Uterus (tissue), 4 donors: ENCODE results near the gene BID. TPM values are rescaled to one million over a fixed set of nuclear protein-coding genes. Genes with fewer than 3 reads are reported as not detected.
A peak's percentile ranks its signal among the peaks of the same experiment; 100 is the strongest.

ENCODE experiments used
- DNase-seq, 2 donors: peaks; one replicate each; pipeline ENCODE4 v3.0.0-alpha.2; 2019 to 2020
- H3K27ac ChIP-seq, 2 donors: fragments of 200-600 bp; sonication (generic); 1 replicate in 1 of 2; 2 replicates in 1 of 2; pipeline ENCODE4 v1.5.1; 2016 to 2018
- H3K27me3 ChIP-seq, 2 donors: fragments of 200-600 bp; sonication (generic); one replicate each; pipeline ENCODE4 v1.5.1; 2018 to 2019; ENCODE audit warnings: control low read depth in 1 of 2
- H3K36me3 ChIP-seq, 2 donors: fragments of 200-600 bp; sonication (generic); one replicate each; pipeline ENCODE4 v1.5.1; 2019; ENCODE audit warnings: control low read depth in 1 of 2
- H3K4me1 ChIP-seq, 2 donors: fragments of 200-600 bp; sonication (generic); one replicate each; pipeline ENCODE4 v1.5.1; 2018 to 2019; ENCODE audit warnings: control low read depth in 1 of 2
- H3K4me3 ChIP-seq, 2 donors: fragments of 200-600 bp; sonication (generic); 1 replicate in 1 of 2; 2 replicates in 1 of 2; pipeline ENCODE4 v1.5.1; 2018 to 2019; ENCODE audit warnings: mild to moderate bottlenecking in 1 of 2
- H3K9me3 ChIP-seq, 2 donors: fragments of 200-600 bp; sonication (generic); one replicate each; pipeline ENCODE4 v1.5.1; 2019; ENCODE audit warnings: control low read depth in 1 of 2
- POLR2A ChIP-seq, 2 donors: fragments of 450-650 bp; IDR thresholded peaks; one replicate each; pipeline ENCODE4 v1.6.1; 2016; ENCODE audit warnings: antibody characterized with exemption in 2 of 2, mild to moderate bottlenecking in 1 of 2, moderate library complexity in 1 of 2
- intact Hi-C: fragments of 100-400 bp; cut with DNase I; formaldehyde crosslinking; loops from one replicate; pipeline ENCODE4 v1.15.1; 2023; ENCODE audit warnings: low total_unique reads
- total RNA-seq, 4 donors: library from RNA; depleted of rRNA in 3 of 4; stranded (reverse); fragments of >200 nt in 3 of 4; gene quantifications; one replicate each; pipeline versions ENCODE4 v1.1.0 to v1.2.4, GENCODE V29; 2014 to 2023
- TF ChIP-seq, protein P1 (sequence below), 4 experiments: fragments of 200-600 bp in 2 of 4; fragments of 450-650 bp in 2 of 4; sonication (generic) in 2 of 4; IDR thresholded peaks; one replicate each; pipeline ENCODE4 v1.5.1; 2016 to 2019; ENCODE audit warnings: antibody characterized with exemption in 4 of 4, mild to moderate bottlenecking in 2 of 4, moderate library complexity in 1 of 4
- donor health status: DM: yes; HTN: yes; CAD: no.

BID gene
- total RNA-seq, 4 donors from 2014 or later, result 0.77 to 96.2 (median 10.4) TPM

DNA sequence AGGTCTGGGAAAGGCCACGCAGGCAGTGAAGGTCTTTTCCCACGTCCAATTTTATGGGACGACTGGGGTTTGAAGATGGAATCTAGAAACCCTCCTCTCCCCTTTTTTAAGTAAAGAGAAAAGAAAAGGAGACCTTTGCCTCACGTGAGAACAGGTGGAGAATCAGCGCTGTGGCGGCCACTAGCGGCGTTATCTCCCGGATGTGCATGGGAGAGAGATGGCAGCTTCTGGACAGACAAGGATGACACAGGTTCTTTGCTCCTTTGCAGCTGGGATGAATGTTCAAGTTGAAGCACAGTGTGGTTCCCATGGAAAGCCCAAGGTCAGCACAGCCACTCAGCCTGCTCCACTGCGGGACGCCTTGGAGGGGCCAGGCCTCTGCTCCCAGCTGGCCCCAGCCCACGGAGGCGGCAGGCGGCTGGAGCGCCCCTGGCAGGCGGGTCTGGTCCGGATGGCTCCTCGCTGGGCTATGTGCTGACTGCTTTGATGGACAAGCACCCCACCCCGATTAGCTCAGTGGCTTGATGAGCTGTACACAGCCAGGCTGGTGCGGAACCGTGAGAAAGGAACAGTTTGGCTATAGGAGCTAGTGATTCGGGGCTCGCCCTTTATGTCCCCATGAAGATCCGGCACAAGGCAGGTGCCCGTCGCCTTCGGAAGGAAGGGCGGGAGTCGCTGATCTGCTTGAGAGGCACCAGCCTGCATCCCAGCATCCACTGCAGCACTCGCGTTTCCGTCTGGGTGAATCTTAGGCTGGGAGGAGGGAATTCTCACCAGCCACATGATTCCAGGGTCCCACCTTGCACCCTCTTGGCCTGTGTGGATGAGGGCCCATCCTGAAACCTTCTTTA lies 14.5 kb upstream of the BID start:
- intact Hi-C loops, result no loop called here
- H3K9me3 ChIP-seq, result no peaks in the 10 kb centered on the region
- no peaks in the 10 kb centered on the region for H3K27me3 ChIP-seq
- no peak for DNase-seq
- H3K4me1 ChIP-seq, result no peaks in the 10 kb centered on the region
- TF ChIP-seq, protein P1, sequence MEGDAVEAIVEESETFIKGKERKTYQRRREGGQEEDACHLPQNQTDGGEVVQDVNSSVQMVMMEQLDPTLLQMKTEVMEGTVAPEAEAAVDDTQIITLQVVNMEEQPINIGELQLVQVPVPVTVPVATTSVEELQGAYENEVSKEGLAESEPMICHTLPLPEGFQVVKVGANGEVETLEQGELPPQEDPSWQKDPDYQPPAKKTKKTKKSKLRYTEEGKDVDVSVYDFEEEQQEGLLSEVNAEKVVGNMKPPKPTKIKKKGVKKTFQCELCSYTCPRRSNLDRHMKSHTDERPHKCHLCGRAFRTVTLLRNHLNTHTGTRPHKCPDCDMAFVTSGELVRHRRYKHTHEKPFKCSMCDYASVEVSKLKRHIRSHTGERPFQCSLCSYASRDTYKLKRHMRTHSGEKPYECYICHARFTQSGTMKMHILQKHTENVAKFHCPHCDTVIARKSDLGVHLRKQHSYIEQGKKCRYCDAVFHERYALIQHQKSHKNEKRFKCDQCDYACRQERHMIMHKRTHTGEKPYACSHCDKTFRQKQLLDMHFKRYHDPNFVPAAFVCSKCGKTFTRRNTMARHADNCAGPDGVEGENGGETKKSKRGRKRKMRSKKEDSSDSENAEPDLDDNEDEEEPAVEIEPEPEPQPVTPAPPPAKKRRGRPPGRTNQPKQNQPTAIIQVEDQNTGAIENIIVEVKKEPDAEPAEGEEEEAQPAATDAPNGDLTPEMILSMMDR (IDR thresholded peaks at IDR 0.05), result no peak
- no peak for TF ChIP-seq POLR2A (IDR thresholded peaks at IDR 0.05)
- H3K4me3 ChIP-seq, result no peak overlapping the region
- no peak overlapping the region for H3K27ac ChIP-seq
- H3K36me3 ChIP-seq, result no peaks in the 10 kb centered on the region

DNA sequence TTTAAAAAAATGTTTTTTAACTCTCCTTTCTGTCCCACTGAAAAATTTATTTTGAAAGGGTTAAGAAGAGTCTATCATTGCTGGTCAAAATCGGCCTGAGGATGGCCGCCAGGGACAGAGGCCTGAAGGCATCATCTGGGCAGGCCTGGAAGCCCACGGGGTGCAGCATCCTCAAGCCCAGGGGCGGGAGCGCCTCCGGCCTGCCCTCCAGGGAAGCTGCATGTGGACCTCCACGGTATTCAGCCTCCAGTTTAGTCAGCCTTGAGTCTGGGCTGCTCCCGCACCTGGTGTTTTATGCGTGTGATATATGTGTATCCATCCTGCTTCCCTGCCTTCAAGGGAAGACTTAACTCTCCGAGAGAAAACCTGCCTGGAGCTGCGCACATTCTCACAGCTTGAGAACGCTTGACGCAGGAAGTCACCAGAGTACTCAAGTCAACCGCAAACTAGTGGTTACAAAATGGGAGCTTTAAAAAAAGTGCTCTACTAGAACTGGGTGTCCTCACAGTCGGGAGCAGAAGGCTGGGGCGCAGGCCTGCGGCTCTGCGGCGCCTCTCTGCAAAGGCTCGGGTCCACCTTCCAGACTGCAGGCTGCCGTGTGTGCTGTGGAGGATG lies 13.6 kb upstream of the BID start:
- H3K27ac ChIP-seq, result peak overlapping the region in 1 of 2 donors; percentile 5
- intact Hi-C loops, result no loop called here
- TF ChIP-seq POLR2A (IDR thresholded peaks at IDR 0.05), result no peak
- TF ChIP-seq, protein P1 (IDR thresholded peaks at IDR 0.05), result no peak

DNA sequence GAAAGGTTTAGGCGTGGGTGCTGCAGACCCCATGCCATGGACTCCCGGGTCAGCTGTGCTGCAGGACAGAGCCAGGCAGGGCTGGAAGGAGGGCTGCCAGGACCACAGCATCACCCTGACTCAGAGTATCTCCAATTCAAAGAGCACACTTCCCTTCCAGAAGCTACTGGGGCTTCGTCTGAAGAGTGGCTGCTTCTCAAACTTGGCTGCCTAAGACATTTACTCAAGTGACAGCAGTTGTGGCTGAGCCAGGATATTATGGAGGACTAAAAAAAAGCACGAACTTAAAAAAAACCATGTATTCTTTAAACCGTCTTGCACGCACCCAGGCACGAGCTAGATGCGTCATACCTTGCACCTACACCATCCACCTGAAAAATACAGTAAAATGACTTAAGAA lies 13.0 kb upstream of the BID start:
- no peaks in the 10 kb centered on the region for H3K4me1 ChIP-seq
- H3K9me3 ChIP-seq, result no peaks in the 10 kb centered on the region
- peak overlapping the region; percentile 5 to 44 for H3K27ac ChIP-seq
- H3K4me3 ChIP-seq, result no peak overlapping the region
- intact Hi-C loops, result no loop called here
- DNase-seq, result no peak
- no peaks in the 10 kb centered on the region for H3K27me3 ChIP-seq
- H3K36me3 ChIP-seq, result no peaks in the 10 kb centered on the region
- TF ChIP-seq, protein P1 (IDR thresholded peaks at IDR 0.05), result no peak
- no peak for TF ChIP-seq POLR2A (IDR thresholded peaks at IDR 0.05)

More for the DNA sequence above, 13.6 kb upstream of the BID start:
- Histone ChIP-seq H3K9me3 (no peaks in the 10 kb centered on the region), H3K4me3 (no peak overlapping the region), H3K27me3 (no peaks in the 10 kb centered on the region), H3K36me3 (no peaks in the 10 kb centered on the region), H3K4me1 (no peaks in the 10 kb centered on the region)
- no peak for DNase-seq

DNA sequence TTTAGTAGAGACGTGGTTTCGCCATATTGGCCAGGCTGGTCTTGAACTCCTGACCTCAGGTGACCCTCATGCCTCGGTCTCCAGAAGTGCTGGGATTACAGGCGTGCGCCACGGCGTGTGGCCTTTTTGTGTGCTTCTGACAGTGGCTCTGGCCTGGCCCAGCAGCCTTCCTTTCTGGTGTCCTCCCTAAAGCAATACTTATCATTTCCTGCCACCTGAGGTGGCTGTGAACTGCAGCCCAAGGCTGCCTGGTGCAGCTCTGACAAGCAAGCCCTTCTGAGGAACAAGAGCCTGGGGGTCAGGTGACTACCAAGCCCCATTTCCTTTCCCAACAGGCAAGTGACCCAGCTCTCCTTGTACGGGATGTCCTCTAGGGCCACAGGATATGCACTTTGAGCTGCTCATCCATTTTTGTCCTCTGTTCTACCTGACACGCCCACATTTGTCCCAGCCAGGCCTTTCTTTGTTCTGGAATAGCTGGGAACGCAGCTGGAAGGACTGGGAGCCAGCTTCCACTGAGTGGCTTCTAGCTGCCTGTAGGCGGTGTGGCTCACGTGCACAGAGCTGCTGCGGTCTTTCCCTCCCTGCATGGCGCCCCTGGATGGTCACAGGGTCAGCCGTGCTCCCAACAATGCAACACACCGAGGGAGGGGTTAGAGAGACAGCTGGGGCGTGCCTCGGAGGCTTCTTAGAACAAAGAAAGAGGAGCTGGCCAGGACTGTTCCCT lies 12.3 kb upstream of the BID start:
- Histone ChIP-seq H3K4me3 (no peak overlapping the region), H3K4me1 (no peaks in the 10 kb centered on the region), H3K9me3 (no peaks in the 10 kb centered on the region), H3K27me3 (no peaks in the 10 kb centered on the region), H3K36me3 (no peaks in the 10 kb centered on the region), H3K27ac (peak overlapping the region; percentile 44 to 54)
- TF ChIP-seq POLR2A (IDR thresholded peaks at IDR 0.05), result no peak
- TF ChIP-seq, protein P1 (IDR thresholded peaks at IDR 0.05), result no peak
- peak; percentile 68 to 69 for DNase-seq
- intact Hi-C loops, result no loop called here
